ENCODE results near the gene MACROH2A1.

Gene MACROH2A1

DNA sequence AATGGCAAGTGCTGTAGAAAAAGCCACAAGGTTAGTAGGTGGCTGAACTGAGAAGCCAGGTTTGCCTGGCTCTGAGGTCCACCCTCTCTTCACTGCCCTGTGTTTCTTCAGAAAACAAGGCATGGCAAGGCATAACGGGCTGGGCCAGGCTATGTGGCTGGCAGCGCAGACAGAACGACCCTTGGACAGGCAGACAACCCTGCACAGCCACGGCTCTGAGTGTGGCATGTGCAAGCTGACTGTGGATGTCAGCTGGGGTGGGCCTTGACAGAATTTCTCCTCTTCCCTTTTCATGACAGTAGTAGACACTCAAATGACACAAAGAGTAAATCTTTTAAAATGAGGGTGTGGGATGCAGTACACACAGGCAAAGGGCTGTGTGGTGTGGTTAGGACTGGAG, 81.7 kb downstream of the MACROH2A1 start:
- TF ChIP-seq, protein P1, sequence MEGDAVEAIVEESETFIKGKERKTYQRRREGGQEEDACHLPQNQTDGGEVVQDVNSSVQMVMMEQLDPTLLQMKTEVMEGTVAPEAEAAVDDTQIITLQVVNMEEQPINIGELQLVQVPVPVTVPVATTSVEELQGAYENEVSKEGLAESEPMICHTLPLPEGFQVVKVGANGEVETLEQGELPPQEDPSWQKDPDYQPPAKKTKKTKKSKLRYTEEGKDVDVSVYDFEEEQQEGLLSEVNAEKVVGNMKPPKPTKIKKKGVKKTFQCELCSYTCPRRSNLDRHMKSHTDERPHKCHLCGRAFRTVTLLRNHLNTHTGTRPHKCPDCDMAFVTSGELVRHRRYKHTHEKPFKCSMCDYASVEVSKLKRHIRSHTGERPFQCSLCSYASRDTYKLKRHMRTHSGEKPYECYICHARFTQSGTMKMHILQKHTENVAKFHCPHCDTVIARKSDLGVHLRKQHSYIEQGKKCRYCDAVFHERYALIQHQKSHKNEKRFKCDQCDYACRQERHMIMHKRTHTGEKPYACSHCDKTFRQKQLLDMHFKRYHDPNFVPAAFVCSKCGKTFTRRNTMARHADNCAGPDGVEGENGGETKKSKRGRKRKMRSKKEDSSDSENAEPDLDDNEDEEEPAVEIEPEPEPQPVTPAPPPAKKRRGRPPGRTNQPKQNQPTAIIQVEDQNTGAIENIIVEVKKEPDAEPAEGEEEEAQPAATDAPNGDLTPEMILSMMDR (IDR thresholded peaks at IDR 0.05; ENCODE audit: extremely low read depth, missing control alignments) = no peak
- no peak for DNase-seq (ENCODE audit: low spot score)

- DNase-seq (ENCODE audit: low spot score) = no peak
- TF ChIP-seq, protein P1 (IDR thresholded peaks at IDR 0.05; ENCODE audit: extremely low read depth, missing control alignments) = no peak
Measured at GRCh38 chr5:135315386-135315785, 83.6 kb downstream of the MACROH2A1 start.

- DNase-seq (ENCODE audit: low spot score) = no peak
- TF ChIP-seq, protein P1 (IDR thresholded peaks at IDR 0.05; ENCODE audit: extremely low read depth, missing control alignments) = no peak
Measured at GRCh38 chr5:135313946-135314345, 85.1 kb downstream of the MACROH2A1 start.

- DNase-seq (ENCODE audit: low spot score) = no peak
- TF ChIP-seq, protein P1 (IDR thresholded peaks at IDR 0.05; ENCODE audit: extremely low read depth, missing control alignments) = no peak
Measured at GRCh38 chr5:135313405-135313804, 85.6 kb downstream of the MACROH2A1 start.

DNA sequence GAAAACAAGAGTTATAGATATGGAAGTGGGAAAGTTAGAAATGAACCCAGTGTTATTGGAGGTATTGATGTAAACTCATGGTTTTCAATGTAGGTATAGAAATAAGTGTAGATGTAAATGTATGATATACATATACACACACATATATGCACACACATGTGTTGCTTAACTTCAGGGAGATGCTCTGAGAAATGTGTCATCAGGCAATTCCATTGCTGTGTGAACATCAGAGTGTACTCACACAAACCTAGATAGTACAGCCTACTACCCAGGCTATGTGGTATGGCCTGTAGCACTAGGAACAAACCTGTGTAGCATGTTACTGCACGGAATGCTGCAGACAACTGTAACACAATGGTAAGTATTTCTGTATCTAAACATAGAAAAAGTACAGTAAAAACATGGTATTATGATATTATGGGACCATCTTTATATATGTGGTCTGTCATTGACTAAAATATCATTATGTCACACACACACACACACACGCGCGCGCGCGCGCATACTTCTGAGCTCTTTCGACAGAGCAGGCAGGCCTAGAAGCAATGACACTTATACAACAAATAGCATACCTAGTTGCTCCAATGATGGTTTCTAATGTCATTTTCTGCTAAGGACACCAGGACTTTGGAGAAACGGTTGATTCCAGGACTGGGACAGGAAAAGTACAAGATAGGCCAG, 86.6 kb downstream of the MACROH2A1 start:
- no peak for DNase-seq (ENCODE audit: low spot score)
- TF ChIP-seq, protein P1 (IDR thresholded peaks at IDR 0.05; ENCODE audit: extremely low read depth, missing control alignments) = no peak

DNA sequence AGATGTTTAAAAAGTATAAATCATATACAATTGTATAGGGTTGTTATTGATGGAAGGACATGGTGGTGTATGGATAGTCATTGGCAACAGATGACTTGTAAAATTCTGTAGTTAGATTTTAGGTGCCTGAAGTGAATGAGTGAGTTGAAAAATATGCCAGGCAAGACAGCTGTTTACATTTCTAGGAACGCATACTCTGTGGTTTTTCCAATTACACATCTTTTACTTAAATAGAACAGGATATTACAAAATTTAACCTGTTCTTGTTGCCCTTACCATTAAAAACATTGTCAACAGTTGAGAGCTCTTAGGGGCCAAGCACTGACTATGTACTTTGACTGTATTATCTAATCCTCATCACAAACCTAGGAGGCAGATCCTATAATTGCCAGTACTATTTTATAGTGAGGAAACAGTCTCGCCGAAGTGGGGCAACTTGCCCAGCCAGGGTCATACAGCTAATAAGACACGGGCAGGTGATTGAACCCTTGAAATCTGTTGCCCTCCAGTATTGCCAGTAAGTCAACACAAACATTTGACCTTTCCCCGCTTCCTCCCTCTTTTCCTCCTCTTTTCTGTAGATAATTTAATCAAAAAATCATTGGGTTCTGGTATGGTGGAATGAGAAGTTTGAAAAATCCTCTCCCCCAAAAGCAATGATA, 88.6 kb downstream of the MACROH2A1 start:
- no peak for DNase-seq (ENCODE audit: low spot score)

More for the DNA sequence above, 88.6 kb downstream of the MACROH2A1 start:
- TF ChIP-seq, protein P1 (IDR thresholded peaks at IDR 0.05; ENCODE audit: extremely low read depth, missing control alignments) = no peak

All from GM20000 (cell line).